Aorta (tissue), 5 donors: ENCODE data around the gene TIMM10B. TPM values are rescaled to one million over a fixed set of nuclear protein-coding genes. Genes with fewer than 3 reads are reported as not detected.

Source experiments
- ATAC-seq: fragments of 200-7000 bp; cut with Tn5 transposase; one replicate; pipeline ENCODE4 v1.9.1; 2022; ENCODE audit warnings: moderate library complexity; ENCODE audit not compliant: low FRiP score
- DNase-seq, 2 donors: peaks; one replicate each; pipeline ENCODE4 v3.0.0-alpha.2; 2020
- H3K27ac ChIP-seq, 2 donors: one replicate each; pipeline ENCODE4 v1.5.1; 2013; ENCODE audit warnings: low read length in 2 of 2, mild to moderate bottlenecking in 2 of 2, moderate library complexity in 2 of 2, control low read depth in 1 of 2, inconsistent platforms in 1 of 2, low read depth in 1 of 2
- H3K27me3 ChIP-seq, 2 donors: one replicate each; pipeline ENCODE4 v1.6.1; 2013; ENCODE audit warnings: control low read depth in 1 of 2, low read length in 1 of 2, mild to moderate bottlenecking in 1 of 2, moderate library complexity in 1 of 2; ENCODE audit not compliant: insufficient read depth in 2 of 2, control insufficient read depth in 1 of 2
- H3K36me3 ChIP-seq, 2 donors: one replicate each; pipeline ENCODE4 v1.6.1; 2013; ENCODE audit warnings: control low read depth in 1 of 2, low read length in 1 of 2, mild to moderate bottlenecking in 1 of 2; ENCODE audit not compliant: insufficient read depth in 2 of 2, control insufficient read depth in 1 of 2
- H3K4me1 ChIP-seq, 2 donors: one replicate each; pipeline ENCODE4 v1.6.1; 2013; ENCODE audit warnings: low read length in 2 of 2, control low read depth in 1 of 2, mild to moderate bottlenecking in 1 of 2, moderate library complexity in 1 of 2; ENCODE audit not compliant: insufficient read depth in 2 of 2, control insufficient read depth in 1 of 2
- H3K4me3 ChIP-seq, 2 donors: one replicate each; pipeline ENCODE4 v1.5.1; 2013; ENCODE audit warnings: low read length in 2 of 2, control low read depth in 1 of 2, mild to moderate bottlenecking in 1 of 2
- H3K9me3 ChIP-seq: one replicate; pipeline ENCODE4 v1.6.1; 2013; ENCODE audit warnings: mild to moderate bottlenecking, low read length; ENCODE audit not compliant: control insufficient read depth
- WGBS, 2 donors: extraction: QIAGEN DNeasy Blood & Tissue Kit; methylation state at CpG; one replicate each; pipeline ENCODE4 v1.1.7; 2013; 5-methylcytosine and 5-hydroxymethylcytosine counted together
- intact Hi-C, 2 donors: fragments of 100-400 bp; cut with DNase I; formaldehyde crosslinking; loops; one replicate each; pipeline versions ENCODE4 v1.14.2 to v1.15.0; 2022
- polyA plus RNA-seq, 2 donors: library from polyadenylated mRNA; stranded (reverse); fragments of 200-250 nt; gene quantifications; one replicate each; pipeline ENCODE4 v1.2.3, GENCODE V29; 2013
- total RNA-seq, 2 donors: library from RNA; stranded (reverse); fragmentation: NEBNext Ultra II Directional; extraction: Animal tissue kit (Norgen Biotek cat#: 25700); gene quantifications; one replicate each; pipeline ENCODE4 v1.2.1, GENCODE V29; 2021
- donor health status: healthy with polysubstance abuse.
- donor health status: Bipolar disorder and iron deficiency.
- donor health status: DM: no; HTN: no; CAD: no.
- donor health status: DM: no; HTN: no; CAD: no.
- donor health status: DM: yes; HTN: yes; CAD: no.

The TIMM10B gene
- total and polyA plus RNA-seq, 4 donors, result 21.0 to 39.1 (median 34.2) TPM

GRCh38 chr11:6458352-6459098 lies 22.8 kb upstream of the TIMM10B start:
- no peak overlapping the region for H3K27ac ChIP-seq
- no peaks in the 10 kb centered on the region for H3K27me3 ChIP-seq
- DNase-seq, result no peak
- H3K4me1 ChIP-seq, result no peaks in the 10 kb centered on the region
- peaks cover 4 to 10% of the 10 kb centered on the region in 2 donors for H3K36me3 ChIP-seq
- intact Hi-C loops, result no loop called here
- 88 to 93% methylated on average over 2 of the region's 2 CpGs for WGBS, 2 donors
- H3K9me3 ChIP-seq, result no peaks in the 10 kb centered on the region
- no peak for ATAC-seq
- H3K4me3 ChIP-seq, result no peak overlapping the region

DNA sequence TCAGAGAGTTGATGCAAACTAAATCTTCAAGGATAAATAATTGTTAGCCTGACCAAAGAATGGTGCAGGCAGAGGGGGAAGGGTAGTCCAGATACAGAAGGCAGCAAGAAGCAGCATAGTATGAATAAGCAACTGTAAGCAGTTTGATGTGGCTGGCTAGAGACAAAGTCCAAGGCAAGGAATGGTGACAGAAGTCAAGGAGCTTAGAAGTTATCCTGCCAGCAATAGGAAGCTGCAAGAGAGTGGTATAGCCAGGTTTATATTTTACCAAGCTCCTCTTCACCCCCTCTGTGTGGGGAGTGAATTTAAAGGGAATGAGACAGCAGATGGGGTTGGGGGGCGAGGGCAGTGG lies 22.2 kb upstream of the TIMM10B start:
- Histone ChIP-seq H3K9me3 (no peaks in the 10 kb centered on the region), H3K27me3 (no peaks in the 10 kb centered on the region), H3K4me3 (no peak overlapping the region), H3K36me3 (peaks cover 4 to 10% of the 10 kb centered on the region in 2 donors), H3K4me1 (no peaks in the 10 kb centered on the region), H3K27ac (no peak overlapping the region)
- WGBS, 2 donors, result 82 to 94% methylated on average over 1 of the region's 1 CpG
- DNase-seq (no peak), ATAC-seq (no peak)
- intact Hi-C loops, result no loop called here

DNA sequence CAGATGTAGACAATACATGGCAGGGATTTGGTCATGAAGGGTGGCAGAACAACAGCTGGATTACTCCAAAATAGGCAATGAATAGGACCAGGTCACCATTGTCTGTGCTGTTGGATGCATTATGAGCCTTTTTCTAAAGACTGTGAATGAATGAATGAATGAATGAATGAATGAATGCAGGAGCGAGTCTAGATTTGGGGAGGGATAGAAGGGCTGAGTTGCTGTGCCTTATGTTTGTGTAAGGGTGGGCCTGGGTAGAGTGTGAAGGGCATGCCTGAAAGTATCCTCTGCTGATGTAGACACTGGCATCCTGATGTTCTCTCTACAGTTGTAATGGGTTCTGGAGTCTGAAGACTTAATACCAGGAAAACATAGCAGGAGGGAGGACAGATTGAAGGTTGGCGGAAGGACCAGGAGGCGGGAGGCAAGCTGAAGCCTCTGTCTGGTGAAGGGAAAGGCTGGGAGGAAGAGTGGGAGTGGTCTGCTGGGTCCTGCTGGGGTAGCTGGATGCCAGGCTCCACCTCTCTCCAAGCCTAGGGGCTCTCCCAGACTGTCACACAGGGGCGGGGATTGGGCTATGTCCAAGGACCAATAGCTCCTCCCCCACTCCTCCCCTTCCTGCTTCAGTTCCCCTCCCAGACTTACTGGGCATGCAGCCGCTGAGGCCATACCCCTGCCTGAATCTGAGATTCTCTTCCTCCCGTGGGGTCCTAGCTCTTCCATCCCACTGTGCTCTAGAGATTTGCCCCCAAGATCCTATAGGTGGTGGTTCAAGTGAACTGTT lies 12.4 kb upstream of the TIMM10B start:
- intact Hi-C loops, result no loop called here
- 25 to 33% methylated on average over 6 of the region's 6 CpGs for WGBS, 2 donors
- H3K4me1 ChIP-seq, result no peaks in the 10 kb centered on the region
- H3K27ac ChIP-seq, result peak overlapping the region in 1 of 2 donors; percentile 20
- no peaks in the 10 kb centered on the region for H3K9me3 ChIP-seq
- ATAC-seq (peak; percentile 91), DNase-seq (peak; percentile 96)
- H3K4me3 ChIP-seq, result no peak overlapping the region
- no peaks in the 10 kb centered on the region for H3K36me3 ChIP-seq
- no peaks in the 10 kb centered on the region for H3K27me3 ChIP-seq

GRCh38 chr11:6469599-6469998 lies 11.7 kb upstream of the TIMM10B start:
- DNase-seq (no peak), ATAC-seq (no peak)
- no peaks in the 10 kb centered on the region for H3K4me1 ChIP-seq
- no peaks in the 10 kb centered on the region for H3K36me3 ChIP-seq
- no peak overlapping the region for H3K4me3 ChIP-seq
- H3K27me3 ChIP-seq, result no peaks in the 10 kb centered on the region
- peak overlapping the region in 1 of 2 donors; percentile 20 for H3K27ac ChIP-seq
- no peaks in the 10 kb centered on the region for H3K9me3 ChIP-seq
- WGBS, 2 donors, result 88 to 97% methylated on average over 1 of the region's 1 CpG
- intact Hi-C loops, result no loop called here

DNA sequence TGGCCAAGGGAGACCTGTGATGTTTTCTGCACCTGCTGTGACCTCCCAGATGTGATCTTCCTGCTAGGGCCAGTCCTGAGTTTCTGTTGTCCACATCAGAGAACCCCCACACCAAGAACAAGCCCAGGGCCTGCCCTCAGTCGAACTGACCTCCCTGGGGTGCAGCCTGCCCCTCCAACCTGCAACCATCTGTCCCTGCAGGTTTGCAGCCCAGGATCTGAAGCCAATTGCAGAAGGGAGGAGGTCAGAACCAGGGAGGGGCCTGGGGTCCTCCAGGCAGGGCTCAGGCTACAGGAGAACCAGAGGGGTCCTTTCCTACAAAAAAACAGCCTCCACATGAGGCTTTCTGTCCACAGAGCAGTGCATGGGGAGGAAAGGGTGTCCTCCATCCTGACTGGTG lies 8.4 kb upstream of the TIMM10B start:
- Histone ChIP-seq H3K4me3 (peak overlapping the region; percentile 29 to 68), H3K4me1 (no peaks in the 10 kb centered on the region), H3K27me3 (no peaks in the 10 kb centered on the region), H3K36me3 (no peaks in the 10 kb centered on the region), H3K9me3 (no peaks in the 10 kb centered on the region), H3K27ac (no peak overlapping the region)
- ATAC-seq, result no peak
- WGBS, 2 donors, result 0 to 13% methylated on average over 1 of the region's 1 CpG
- no peak for DNase-seq
- intact Hi-C loops, result loop anchor here in 1 of 2 donors (5.0 kb wide), 1 partner anchor 36 kb away; no protein-coding TSS in a partner anchor

DNA sequence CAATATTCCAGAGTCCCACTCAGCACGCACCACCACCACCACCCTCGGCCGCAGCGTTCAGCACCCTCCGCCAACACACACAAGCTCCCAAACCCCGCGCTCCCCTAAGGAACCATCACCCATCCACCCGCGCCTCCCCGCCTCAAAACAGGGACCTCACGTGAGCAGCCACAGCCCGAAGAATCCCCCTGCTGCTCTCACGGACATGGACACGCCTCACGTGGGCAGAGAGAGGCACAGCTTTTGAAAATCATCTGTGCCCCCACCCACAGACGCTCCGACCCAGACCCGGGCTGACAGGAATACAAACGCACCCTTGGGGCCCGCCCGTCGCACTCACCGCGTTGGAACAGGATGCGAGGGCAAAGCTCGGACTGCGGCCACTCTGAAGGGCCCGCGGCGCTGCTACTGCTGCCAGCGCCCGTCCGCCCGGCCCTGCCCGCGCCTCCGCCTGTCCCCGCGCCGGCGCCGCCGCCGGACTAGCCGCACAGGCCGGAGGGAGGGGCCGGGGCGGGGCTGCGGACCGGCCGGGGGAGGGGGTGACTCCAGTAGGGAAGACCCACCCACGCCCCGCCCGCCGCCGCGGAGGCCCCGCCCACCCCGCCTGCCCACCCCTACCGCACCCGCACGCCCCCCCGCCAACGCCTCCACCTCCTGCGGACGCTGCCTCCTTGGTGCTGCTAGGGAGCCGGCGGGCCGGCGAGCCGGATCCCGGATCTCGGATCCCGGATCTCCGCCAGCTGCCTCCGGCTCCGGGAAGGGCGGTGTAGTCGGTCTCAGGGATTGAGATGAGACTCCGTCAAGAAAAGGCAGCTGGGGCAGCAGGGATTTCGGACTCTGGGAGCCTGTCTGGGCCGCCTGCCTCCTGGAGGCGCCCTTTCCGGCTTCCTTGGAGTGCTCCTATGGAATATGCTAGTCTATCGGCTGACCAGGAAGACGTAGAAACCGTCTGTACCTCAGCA lies 7.6 kb upstream of the TIMM10B start, which contains the start of gene TRIM3:
TRIM3 (minus strand) TSS at position 491 of the 962 bp plus-strand sequence. CDS start 8,246 bp downstream, outside the sequence.
- H3K9me3 ChIP-seq, result no peaks in the 10 kb centered on the region
- intact Hi-C loops, result loop anchor here in 1 of 2 donors (5.0 kb wide), 1 partner anchor 36 kb away; no protein-coding TSS in a partner anchor
- H3K4me3 ChIP-seq, result peak within 1 kb of the TSS; percentile 57 to 68
- H3K27ac ChIP-seq, result peak within 1 kb of the TSS; percentile 62 to 90
- ATAC-seq (peak; percentile 93), DNase-seq (peak; percentile 95 to 99)
- WGBS, 2 donors, result 0 to 1% methylated on average over 53 to 87 of the region's 87 CpGs
- peaks cover 0 to 2% of the 10 kb centered on the region in 2 donors for H3K36me3 ChIP-seq
- H3K27me3 ChIP-seq, result no peaks in the 10 kb centered on the region
- no peaks in the 10 kb centered on the region for H3K4me1 ChIP-seq

- DNase-seq (no peak), ATAC-seq (no peak)
- H3K27me3 ChIP-seq, result no peaks in the 10 kb centered on the region
- H3K9me3 ChIP-seq, result no peaks in the 10 kb centered on the region
- intact Hi-C loops, result loop anchor here in 1 of 2 donors (5.0 kb wide), 1 partner anchor 37 kb away; no protein-coding TSS in a partner anchor
- H3K4me3 ChIP-seq, result peak overlapping the region; percentile 57 to 68
- peaks cover 0 to 3% of the 10 kb centered on the region in 2 donors for H3K36me3 ChIP-seq
- WGBS, 2 donors, result 17 to 18% methylated on average over 7 of the region's 7 CpGs
- no peaks in the 10 kb centered on the region for H3K4me1 ChIP-seq
- peak overlapping the region; percentile 5 to 90 for H3K27ac ChIP-seq
These were observed 6.9 kb upstream of the TIMM10B start for GRCh38 chr11:6474413-6474792.
